Measurements from ENCODE around the gene FHOD1.

FHOD1 gene

DNA sequence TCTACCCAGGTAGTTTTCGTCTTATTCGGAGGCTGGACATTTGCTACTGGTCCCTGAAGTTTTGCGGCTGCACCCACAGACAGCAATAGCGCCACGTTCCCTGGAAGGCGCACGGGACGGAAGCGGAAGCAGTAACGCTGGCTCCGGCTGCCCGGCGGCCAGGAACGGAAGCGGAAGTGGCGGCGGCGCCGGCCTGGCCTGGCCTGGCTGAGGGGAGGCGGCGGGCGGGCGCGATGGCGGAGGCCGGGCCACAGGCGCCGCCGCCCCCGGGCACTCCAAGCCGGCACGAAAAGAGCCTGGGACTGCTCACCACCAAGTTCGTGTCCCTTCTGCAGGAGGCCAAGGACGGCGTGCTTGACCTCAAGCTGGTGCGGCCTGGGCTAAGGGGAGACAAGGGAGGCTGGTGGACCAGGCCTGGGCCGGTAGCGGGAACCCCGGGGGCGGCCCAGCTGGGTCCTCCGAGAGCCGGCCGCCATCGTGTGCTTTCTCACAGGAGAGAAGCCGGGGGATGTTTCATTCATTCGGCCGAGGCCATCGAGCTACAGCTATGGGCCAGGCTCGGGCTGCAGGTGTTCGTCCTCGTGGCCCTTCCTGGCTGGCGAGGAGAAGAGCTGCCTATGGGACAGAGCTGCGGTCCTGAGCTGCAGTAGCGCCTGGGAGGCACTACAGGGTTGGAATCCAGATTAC, 55.1 kb downstream of the FHOD1 start, which contains the start of gene E2F4:
TSS of gene E2F4 (plus strand) at position 161 of the 687 bp plus-strand sequence. CDS start at position 234, 73 bp downstream.
- DNase-seq (ENCODE audit: low read depth, low spot score): peak; percentile 97

DNA sequence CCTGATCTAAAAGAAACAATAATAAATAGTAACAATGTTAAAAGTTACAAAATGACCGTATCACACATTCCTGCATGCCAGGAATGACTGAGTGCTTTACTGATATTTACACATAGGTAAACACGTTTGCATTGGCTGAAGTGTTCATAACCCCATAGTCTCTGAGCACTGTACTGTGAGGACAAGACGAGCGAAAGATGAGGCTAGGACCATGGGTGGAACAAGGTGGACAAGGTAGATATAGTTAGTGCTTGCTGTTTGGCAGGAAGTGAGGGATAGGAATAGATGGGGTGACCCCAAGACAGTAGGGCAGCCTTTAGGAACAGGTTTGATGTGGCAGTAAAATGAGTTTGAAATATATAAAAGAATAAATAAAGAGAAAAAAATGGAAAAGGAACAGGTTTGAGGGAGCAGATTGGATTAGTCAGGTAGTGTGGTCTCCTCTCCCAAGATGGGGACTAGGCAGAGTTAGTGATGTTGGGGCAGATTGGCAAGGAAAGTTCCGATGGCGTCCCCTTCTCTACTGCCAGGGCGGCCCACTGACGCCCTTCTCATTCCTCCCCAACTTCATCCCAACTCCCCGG, 55.8 kb downstream of the FHOD1 start:
- no peak for DNase-seq (ENCODE audit: low read depth, low spot score)

DNA sequence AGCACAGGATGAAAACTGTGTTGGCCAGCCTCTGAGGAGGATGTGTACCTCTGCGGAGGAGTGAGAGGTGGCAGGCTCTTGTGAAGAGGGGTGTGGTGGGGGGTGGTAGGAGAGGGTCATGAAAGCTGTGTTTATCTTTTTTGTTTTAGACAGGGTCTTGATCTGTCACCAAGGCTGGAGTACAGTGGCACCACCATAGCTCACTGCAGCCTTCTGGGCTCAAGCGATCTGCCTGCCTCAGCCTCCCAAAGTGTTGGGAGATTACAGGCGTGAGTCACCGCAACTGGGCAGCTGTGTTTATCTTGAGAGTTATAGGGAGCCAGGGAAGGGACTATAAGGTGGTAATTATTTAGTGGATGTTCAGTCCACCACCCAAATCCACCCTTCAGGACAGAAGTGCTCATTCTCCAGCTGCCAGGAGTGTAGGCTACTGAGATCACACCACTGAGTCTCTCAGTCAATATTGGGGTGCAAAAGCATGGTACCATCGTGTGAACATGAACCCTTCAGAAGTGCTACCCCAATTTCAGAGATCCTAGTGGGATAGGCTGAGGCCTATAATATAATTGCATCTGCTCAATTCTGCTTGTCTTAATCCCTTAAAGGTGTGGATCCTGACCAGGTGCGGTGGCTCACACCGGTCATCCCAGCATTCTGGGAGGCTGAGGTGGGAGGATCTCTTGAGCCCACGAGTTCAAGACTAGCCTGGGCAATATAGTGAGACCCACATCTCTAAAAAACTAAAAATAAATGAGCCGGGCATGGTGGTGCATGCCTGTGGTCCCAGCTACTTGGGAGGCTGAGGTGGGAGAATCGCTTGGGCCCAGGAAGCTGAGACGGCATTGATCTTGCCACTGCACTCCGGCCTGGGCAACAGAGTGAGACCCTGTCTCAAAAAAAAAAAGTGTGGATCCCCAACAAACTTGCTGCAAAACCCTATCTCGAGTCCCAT, 56.6 kb downstream of the FHOD1 start:
- no peak for DNase-seq (ENCODE audit: low read depth, low spot score)

DNA sequence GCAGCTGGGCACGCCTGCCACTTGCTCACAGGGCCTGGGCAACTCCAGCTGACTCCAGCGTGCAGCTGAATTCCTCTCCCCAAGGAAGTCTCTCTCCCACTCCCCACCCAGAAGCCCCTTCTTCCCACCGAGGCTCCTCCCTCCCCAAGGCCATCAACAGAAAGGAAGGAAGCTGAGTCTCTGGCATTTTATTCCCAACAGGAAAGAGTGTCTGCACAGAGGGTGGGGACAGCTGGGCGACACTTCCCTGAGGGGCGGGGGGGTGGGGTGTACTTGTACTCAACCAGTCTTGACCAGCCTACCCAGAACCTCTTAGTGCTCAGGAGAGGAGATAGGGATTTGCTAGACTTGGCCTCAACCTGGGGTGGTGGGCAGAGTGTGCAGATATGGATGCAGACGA, 57.2 kb downstream of the FHOD1 start, which contains the start of gene EXOC3L1:
TSS of gene EXOC3L1 (minus strand) at position 96 of the 400 bp plus-strand sequence. CDS start 460 bp downstream, outside the sequence.
- DNase-seq (ENCODE audit: low read depth, low spot score): no peak

DNA sequence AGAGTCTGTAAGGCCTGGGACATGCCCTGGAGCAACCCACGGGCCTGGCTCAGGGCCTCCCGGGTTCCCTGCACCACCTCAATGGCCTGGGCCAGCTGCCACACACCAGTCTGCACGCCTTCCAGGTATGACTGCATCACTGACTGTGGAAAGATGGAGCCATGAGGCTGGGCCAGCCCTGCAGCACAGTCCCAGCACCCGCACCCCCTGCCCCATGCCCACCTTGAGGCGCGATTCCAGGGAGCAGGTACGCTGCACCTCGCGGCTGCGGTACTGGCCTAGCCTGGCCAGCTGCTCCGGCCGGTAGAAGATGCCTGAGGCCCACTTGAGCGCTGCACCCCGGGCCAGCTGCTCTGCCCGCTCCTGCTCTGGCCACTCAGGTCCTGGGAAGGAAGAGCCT, 58.5 kb downstream of the FHOD1 start:
- no peak for DNase-seq (ENCODE audit: low read depth, low spot score)

DNA sequence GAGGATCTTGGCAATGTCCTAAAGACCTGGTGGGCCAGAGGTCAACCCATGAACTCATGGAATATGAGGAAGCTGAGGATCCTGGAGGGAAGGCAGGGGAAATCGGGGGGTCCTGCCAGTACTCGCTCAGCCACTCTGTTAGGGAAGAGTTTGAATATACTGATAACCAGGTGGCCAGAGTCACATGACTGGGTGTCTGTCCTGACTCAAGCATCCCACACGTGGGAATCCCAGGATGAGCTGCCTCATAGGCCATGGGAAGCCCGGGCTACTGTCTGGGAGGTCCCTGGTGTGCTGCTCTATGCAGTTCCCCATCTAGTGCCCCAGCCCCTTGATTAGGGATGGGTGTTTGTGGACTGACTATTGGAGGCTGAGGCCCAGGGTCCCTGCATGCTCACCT, 59.0 kb downstream of the FHOD1 start:
- DNase-seq (ENCODE audit: low read depth, low spot score): no peak

DNA sequence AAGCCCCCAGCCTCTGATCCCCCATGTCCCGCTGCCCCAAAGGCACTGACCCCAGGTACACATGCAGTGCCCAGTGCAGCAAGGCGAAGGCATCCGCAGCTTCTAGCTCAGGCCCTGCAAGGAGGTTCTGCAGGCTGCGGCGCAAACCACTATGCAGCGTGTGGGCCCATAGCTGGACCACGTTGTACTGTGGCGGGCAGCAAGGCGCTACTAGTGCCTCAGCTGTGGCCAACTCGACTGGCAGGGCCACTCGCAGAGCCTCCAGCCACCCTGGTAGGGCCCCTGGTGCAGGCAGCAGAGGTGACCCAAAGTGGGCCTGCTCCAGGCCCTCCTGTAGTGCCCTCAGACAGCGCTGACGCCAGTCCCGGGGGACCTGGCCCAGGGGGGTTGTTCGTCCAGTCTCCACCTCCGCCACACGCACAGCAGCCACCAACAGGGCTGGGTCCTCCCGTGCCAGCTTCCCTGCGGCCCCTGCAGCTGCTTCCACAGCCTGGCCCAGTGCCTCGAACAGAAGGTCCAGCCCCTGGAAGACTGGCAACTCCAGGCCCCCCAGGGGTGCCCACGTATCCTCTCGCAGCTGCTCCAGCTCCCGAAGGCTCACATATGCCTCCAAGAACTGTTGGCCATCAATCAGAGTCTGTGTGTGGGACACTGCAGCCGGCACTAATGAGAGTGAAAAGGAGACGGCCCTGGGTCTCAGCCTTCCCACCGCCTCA, 59.9 kb downstream of the FHOD1 start:
- DNase-seq (ENCODE audit: low read depth, low spot score): no peak

DNA sequence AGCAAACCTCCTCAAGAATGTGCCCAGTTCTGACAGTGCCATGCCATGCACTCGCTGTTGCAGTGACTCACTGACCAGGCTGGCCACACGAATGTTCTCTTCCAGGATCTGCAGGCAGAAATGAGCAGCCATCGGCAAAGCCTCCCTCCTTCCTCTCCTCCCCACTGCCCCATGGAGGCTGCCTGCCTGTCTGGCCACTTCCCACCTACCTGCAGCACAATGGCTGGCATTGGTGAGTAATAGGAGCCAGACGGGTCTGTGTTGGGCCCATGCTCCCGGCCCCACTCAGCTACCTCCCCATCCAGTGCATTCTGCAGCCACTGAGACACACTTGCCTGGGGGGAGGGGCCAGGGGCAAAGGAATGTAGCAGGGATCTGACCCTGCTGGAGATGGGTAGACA, 60.7 kb downstream of the FHOD1 start:
- peak; percentile 82 for DNase-seq (ENCODE audit: low read depth, low spot score)

DNA sequence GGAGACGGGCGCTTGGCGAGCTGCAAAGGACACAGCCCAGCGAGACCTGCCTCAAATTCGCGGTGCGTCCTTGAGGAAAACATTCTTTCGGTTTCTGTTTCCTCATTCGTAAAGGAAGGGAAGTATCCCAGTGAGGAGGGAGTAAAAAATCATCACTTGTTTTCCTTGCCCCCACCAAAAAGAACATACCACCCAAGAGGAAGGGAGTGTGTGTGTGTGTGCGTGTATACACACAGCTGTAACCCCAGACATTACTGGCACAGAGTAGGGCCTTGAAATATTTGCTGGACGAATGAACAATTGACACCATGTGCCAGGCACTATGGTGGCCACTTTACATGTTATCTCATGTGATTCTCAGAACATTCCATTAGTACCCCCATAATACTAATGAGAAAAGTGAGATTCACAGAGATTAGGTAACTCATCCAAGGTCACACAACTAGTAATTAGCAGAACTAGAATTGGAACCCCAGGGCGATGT, 61.6 kb downstream of the FHOD1 start:
- no peak for DNase-seq (ENCODE audit: low read depth, low spot score)

DNA sequence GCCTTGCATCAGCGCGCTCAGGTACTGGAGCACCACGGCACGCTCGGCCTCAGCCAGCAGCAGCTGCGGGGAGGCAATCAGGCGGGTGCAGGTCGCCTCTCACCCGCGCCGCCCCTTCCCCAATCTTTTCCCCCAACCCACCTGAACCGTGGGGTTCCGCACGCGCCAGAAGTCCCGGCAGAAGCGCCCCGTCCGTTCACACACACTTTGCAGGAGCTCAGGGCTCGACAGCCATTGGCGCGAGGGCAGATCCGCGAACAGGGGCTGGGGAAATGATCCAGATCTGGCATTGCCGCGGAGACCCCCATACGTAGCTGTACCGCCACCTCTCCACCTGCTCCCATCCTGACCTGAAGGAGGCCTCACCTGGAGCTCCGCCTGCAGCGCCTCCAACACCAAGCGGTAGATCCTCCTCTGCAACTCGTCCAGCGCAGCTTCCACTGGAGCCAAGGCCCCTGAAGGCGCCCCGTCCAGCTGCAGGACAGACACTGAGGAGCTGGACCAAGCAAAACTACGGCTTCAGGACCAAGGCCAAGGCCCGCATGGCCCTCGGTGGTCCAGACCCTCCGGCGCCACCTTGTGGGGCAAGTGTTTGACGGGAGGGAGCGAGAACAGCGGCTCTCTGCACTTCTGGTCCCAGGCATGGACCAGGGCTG, 62.2 kb downstream of the FHOD1 start:
- DNase-seq (ENCODE audit: low read depth, low spot score): peak; percentile 97

DNA sequence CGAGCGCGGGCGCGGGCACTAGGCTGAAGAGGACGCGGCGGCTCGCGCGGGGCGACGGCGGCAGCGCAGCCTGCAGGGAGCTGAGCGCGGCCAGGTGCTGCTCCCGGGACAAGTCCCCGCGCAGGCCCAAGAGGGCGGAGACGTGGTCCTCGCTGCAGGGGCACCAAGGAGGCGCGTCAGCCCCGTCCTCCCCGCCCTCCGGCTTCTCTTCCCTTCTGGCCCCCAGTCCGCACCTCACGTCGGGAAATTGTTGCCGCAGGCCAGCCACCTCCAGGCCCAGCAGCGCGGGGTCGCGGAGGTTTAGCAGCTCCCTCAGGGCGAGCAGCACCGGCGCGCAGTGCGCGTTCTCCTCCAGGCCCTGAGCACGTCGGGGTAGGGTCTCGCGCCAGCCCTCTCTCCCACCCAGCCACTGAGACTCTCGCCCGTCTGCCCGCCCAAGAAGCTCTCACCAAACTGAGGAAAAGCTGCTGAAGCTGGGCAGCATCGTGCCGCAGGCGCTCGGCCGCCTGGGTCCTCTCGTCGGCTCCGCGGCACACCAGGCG, 62.8 kb downstream of the FHOD1 start:
- DNase-seq (ENCODE audit: low read depth, low spot score): peak; percentile 62

DNA sequence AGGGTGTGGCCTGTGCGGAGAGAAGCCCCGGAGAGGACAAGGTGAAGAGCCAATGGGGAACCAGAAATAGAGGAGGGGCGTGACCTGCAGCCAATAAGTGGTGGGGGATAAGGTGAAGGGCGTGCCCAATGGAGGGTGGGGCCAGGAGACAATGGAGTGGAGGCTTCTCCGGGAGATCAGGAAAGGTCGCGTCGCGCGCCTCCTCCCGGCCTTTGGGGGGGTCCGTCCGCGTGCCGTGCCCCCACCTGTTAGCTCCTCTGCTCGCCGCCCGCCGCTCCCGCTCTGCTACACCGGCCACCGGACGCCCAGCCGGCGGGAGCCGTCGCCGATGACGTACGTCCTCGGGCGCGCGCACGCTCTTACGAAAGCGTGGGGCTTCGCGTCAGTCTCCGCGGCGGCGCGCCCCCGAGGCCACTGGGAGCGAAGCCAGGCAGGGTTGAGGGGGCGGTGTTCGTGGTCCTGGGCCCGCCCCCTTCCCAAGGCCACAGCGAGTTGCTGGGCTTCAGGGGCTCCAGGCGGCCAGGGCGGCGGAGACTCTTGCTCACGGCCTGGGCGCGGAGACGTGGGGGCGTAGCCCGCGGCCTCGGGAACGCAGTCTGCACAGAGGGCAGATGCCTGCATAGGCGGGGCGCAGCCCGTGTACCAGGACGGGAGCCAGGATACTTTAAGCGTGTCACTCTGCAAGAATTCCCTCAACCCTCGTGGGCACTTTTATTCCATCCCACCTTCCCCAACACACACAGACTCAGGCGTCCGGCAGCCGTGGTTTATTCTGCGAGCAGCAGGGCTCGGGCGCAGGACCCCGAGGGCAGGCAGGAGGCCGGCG, 63.4 kb downstream of the FHOD1 start, which contains the start of gene MATCAP1:
TSS of gene MATCAP1 (minus strand) at position 337 of the 826 bp plus-strand sequence. CDS start 3,353 bp downstream, outside the sequence.
- peak; percentile 98 for DNase-seq (ENCODE audit: low read depth, low spot score)

DNA sequence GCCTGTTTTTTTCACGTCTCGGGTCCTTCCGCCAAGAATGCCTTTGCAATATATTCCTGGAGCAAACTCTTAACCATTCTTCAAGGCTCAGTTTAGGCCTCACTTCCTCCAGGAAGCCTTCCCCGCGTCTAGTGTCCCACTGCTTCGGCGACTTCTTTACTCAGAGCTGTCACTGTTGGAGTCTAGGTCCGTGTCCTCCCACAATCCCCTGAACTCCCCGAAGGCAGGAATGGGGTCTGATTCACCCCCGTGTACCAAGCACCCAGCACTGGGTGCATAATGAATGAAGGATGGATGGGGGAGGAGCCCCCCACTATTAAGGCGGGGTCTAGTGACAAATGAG, 64.0 kb downstream of the FHOD1 start:
- DNase-seq (ENCODE audit: low read depth, low spot score): no peak

DNA sequence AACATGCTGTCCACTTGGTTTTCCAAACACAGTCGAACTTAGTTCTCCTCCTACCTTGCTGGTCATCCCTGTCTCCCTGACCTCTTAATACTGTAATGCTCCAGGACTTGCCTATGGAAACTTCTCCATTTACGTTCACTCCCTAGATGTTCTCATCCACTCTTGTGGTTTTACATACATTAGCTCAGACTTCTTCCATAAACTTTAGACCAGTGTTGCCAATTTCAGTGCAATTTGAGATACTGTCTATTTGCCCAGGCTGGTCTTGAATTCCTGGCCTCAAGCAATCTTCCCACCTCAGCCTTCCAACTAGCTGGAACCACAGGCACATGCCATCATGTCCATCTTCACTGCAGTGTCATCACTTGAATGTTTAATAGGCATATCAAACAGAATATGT, 65.0 kb downstream of the FHOD1 start:
- DNase-seq (ENCODE audit: low read depth, low spot score): no peak

DNA sequence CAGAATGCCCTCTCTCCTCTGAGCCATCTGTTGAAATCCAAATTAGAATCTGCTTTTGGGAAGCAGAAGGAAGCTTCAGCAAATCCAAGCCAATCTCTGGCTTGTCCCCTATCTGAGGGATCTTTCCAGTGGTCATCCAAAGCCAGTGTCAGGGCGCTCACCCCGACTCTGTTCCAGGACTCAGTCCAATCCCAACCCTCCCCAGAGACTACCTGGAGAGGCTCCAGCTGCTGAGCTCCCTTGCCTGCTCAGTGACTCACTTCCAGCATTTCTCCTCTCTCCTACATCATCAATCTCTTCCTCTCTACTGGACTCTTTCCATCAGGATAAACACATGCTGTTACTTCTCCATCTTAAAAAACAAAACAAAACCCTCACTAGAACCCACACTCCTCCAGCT, 65.9 kb downstream of the FHOD1 start:
- DNase-seq (ENCODE audit: low read depth, low spot score): peak; percentile 73

DNA sequence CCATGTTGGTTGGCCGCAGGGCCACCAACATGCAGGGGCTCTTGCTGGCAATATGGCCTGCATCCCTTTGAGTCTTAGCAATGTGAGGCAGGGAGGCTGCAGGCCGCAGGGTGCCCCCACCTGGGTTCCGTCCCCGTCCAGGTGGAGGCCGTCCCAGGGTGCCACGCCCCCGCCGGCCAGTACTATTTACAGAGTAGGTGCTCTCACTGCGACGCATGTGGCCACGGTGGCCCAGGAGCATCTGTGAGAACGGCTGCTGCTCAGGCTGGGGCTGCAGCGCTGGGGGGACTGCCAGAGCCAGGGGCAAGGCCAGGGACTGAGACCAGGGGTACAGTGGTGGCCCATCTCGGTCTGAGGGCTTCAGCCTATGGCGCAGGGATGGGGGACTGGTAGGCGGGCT, 67.1 kb downstream of the FHOD1 start:
- no peak for DNase-seq (ENCODE audit: low read depth, low spot score)

DNA sequence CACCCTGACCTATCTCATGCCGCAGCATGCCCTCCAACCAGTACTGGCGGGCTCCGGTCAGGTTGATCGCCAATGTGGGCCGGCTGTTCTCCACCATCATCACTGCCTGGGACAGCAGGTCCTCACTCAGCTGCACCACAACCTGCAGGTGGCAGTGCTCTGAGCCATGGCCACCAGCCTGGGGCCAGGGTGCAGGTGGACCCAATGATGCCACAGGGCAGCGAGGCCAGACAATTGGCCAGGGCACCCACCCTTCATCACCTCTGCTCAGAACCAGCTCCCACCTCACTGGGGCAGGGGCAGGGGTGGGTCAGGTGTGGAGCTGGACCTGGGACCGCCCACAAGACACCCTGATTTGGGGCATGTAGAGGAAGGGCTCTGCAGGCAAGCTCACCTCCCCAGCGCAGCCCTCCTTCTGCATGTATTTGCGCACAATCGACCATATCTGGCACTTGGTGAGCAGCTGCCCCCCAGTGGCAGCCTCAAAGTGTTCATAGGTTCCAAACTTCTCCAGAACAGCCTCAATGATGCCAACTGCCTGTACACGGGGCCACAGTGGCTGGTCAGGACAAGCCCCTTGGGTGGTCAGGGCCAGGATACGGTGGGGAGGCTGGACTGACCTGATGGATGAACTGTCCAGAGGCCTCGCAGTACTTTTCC, 67.7 kb downstream of the FHOD1 start:
- no peak for DNase-seq (ENCODE audit: low read depth, low spot score)
